Suprapubic skin (tissue), 4 donors: ENCODE results near the gene FAM83F. TPM values are rescaled to one million over a fixed set of nuclear protein-coding genes. Genes with fewer than 3 reads are reported as not detected.

Source experiments
- DNase-seq, 2 donors: peaks; one replicate each; pipeline ENCODE4 v3.0.0-alpha.2; 2019; ENCODE audit warnings: low spot score in 2 of 2
- H3K27ac ChIP-seq: fragments of 200-600 bp; sonication (generic); one replicate; pipeline ENCODE4 v1.5.1; 2019
- H3K27me3 ChIP-seq: fragments of 200-600 bp; sonication (generic); one replicate; pipeline ENCODE4 v1.5.1; 2019
- H3K36me3 ChIP-seq: fragments of 200-600 bp; sonication (generic); one replicate; pipeline ENCODE4 v1.5.1; 2019
- H3K4me1 ChIP-seq: fragments of 200-600 bp; sonication (generic); one replicate; pipeline ENCODE4 v1.5.1; 2019
- H3K4me3 ChIP-seq: fragments of 200-600 bp; sonication (generic); one replicate; pipeline ENCODE4 v1.5.1; 2019; ENCODE audit warnings: mild to moderate bottlenecking
- H3K9me3 ChIP-seq: fragments of 200-600 bp; sonication (generic); one replicate; pipeline ENCODE4 v1.5.1; 2019
- CTCF ChIP-seq, 2 donors: fragments of 200-600 bp in 1 of 2; fragments of 450-650 bp in 1 of 2; sonication (generic) in 1 of 2; IDR thresholded peaks; one replicate each; pipeline ENCODE4 v1.5.1; 2016 to 2019; ENCODE audit warnings: antibody characterized with exemption in 2 of 2, mild to moderate bottlenecking in 1 of 2, moderate library complexity in 1 of 2
- EP300 ChIP-seq: sonication (generic); formaldehyde crosslinking; IDR thresholded peaks from one replicate; pipeline ENCODE4 v1.6.1; 2017; ENCODE audit warnings: antibody characterized with exemption
- POLR2A ChIP-seq, 2 donors: fragments of 450-650 bp; IDR thresholded peaks; one replicate each; pipeline ENCODE4 v1.6.1; 2017; ENCODE audit warnings: antibody characterized with exemption in 2 of 2, mild to moderate bottlenecking in 2 of 2, moderate library complexity in 2 of 2
- POLR2AphosphoS5 ChIP-seq, 3 donors: sonication (generic); formaldehyde crosslinking; IDR thresholded peaks; one replicate each; pipeline ENCODE4 v1.6.1; 2017; ENCODE audit warnings: antibody characterized with exemption in 3 of 3
- WGBS: methylation state at CpG from one replicate; pipeline ENCODE4 v1.1.5; 2018; 5-methylcytosine and 5-hydroxymethylcytosine counted together
- total RNA-seq, 4 donors: library from RNA; depleted of rRNA; stranded (reverse); fragments of >200 nt; gene quantifications; one replicate each; pipeline ENCODE4 v1.1.0, GENCODE V29; 2016

Gene FAM83F
- total RNA-seq, 4 donors from 2014 or later: 54.5 to 78.1 (median 69.3) TPM

GRCh38 chr22:39999144-39999757, 4.5 kb downstream of the FAM83F start:
- H3K27me3 ChIP-seq: peaks cover 15% of the 10 kb centered on the region
- 63% methylated on average over 15 of the region's 16 CpGs for WGBS
- no peak for DNase-seq
- no peak overlapping the region for H3K4me3 ChIP-seq
- no peak for TF ChIP-seq CTCF (IDR thresholded peaks at IDR 0.05)
- H3K9me3 ChIP-seq: no peaks in the 10 kb centered on the region
- H3K27ac ChIP-seq: no peak overlapping the region
- peaks cover 90% of the 10 kb centered on the region for H3K4me1 ChIP-seq
- H3K36me3 ChIP-seq: no peaks in the 10 kb centered on the region

DNA sequence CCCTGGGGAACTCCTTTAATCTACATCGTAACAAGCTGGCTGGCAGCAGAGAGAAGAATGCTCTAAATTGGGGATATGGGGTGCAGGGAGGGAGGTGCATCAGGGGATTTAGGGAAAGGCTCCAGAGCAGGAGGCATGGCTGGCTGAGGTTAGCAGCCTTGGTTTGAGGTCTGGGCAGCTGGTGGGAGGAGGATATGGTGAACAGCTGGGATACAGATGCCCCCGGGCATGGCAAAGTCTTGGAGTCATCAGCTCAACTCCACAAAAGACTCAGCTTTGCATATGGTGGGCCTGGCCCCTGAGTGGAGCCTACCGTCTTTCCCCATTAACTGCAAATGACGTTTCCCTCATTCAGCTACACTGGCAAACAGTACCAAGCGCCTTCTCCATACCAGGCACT, 5.4 kb downstream of the FAM83F start:
- H3K4me3 ChIP-seq: no peak overlapping the region
- TF ChIP-seq POLR2AphosphoS5 (IDR thresholded peaks at IDR 0.05) (no peak), EP300 (no peak)
- H3K4me1 ChIP-seq: peaks cover 94% of the 10 kb centered on the region
- no peaks in the 10 kb centered on the region for H3K9me3 ChIP-seq
- H3K27me3 ChIP-seq: peaks cover 8% of the 10 kb centered on the region
- no peak for DNase-seq
- H3K36me3 ChIP-seq: no peaks in the 10 kb centered on the region
- no peak overlapping the region for H3K27ac ChIP-seq
- 67% methylated on average over 5 of the region's 5 CpGs for WGBS

DNA sequence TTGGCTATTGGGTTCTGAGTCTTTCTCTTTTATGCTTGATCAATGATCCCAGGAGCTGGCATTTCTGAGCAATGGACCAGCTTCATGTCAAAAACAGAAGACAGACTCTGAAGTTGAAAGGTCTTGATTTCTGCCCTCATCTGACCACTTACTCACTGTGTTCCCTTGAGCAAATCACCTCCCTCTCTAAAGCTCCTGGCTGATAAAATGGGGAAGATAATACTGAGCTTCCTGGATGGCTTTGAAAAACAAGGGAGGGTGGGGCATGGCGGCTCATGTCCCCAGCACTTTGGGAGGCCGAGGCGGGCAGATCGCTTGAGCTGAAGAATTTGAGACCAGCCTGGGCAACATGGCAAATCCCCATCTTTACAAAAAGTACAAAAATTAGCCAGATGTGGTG, 6.4 kb downstream of the FAM83F start:
- Histone ChIP-seq H3K4me3 (no peak overlapping the region), H3K36me3 (no peaks in the 10 kb centered on the region), H3K4me1 (peaks cover 96% of the 10 kb centered on the region), H3K27me3 (peaks cover 3% of the 10 kb centered on the region), H3K27ac (peak overlapping the region; percentile 45), H3K9me3 (no peaks in the 10 kb centered on the region)
- TF ChIP-seq CTCF (IDR thresholded peaks at IDR 0.05): no peak
- no peak for TF ChIP-seq EP300
- no peak for DNase-seq
- WGBS: 74% methylated on average over 4 of the region's 4 CpGs

DNA sequence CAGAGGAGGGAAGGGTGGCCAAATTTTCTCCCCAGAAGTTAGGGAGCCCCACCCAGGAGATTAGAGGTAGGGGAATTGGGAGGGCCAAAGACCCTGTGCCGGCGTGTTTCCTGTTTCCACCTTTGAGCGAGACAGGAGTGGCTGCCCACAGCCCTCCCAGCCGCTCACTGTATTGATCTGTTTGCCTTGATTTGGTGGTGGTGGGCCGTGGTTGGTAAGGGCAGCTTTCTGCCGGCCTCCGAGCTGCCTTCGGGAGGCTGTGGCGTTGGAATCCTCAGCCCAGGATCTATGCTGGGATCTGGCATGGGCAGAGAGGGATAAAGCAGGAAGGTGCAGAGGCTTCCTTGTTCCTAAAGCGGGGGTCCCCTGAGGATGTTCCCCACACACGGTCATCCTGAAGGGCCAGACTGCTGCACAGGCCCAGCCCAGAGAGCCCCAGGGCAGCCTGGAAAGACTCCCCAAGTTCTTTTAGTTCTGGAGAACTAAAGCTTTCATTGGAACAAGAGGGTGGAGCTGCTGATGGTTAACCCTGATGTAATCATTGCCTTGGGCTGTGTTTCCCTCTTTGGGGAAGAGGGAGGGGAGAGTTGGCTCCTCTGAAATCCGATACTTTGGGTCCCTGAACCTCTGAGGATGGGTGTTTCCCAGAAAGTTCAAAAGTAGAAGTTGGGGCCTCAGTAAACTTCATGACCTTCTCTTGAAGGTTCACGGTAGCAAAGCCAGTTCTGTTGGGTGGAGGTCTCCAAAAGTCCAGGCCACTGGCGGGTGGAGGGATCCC, 7.2 kb downstream of the FAM83F start:
- 38% methylated on average over 8 of the region's 14 CpGs for WGBS
- no peak for DNase-seq
- H3K36me3 ChIP-seq: no peaks in the 10 kb centered on the region
- H3K4me1 ChIP-seq: peaks cover 99% of the 10 kb centered on the region
- no peak for TF ChIP-seq CTCF (IDR thresholded peaks at IDR 0.05)
- TF ChIP-seq EP300: no peak
- TF ChIP-seq POLR2A (IDR thresholded peaks at IDR 0.05): no peak
- TF ChIP-seq POLR2AphosphoS5 (IDR thresholded peaks at IDR 0.05): no peak
- H3K27ac ChIP-seq: peak overlapping the region; percentile 45
- peaks cover 3% of the 10 kb centered on the region for H3K27me3 ChIP-seq
- H3K9me3 ChIP-seq: no peaks in the 10 kb centered on the region
- H3K4me3 ChIP-seq: no peak overlapping the region

DNA sequence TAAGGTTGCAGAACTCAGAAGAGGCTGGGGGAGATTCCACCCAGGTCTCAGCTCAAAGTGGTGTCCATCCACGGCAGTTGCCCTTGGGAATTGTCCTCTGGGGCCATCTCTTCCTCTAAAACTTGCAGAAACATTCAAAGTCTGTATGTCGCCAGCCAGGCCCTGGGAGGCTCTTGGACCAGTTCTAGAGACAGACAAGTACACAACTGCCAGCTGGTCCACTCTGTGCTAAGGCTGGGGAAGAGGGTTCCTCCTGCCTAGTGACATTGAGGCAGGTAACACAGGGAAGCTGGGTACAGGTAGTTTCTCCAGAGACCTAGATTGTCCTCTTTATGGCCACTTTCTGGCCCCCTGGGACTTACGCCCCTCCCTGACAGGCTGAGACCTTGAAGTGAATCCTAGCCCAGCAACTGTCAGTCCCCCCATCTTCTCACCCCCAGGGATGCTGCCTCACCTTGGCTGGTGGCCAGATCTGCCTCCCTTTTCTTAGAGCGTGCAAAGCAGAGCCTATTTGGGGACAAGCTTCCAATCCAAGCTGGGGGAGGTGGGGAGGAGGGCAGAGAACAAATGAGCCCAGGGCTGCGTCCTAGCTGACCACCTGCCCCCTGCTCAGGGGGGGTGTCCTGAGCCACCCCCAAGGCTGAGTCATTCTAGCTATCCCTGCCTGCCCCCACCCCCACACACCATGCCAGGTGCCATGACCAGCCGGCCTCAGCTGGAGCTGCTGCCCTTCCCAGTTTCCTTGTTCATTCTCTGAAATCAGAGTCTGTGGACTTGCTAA, 8.4 kb downstream of the FAM83F start:
- H3K27me3 ChIP-seq: peaks cover 3% of the 10 kb centered on the region
- peaks cover 98% of the 10 kb centered on the region for H3K4me1 ChIP-seq
- 74% methylated on average over 5 of the region's 6 CpGs for WGBS
- H3K27ac ChIP-seq: no peak overlapping the region
- no peak for DNase-seq
- H3K9me3 ChIP-seq: no peaks in the 10 kb centered on the region
- TF ChIP-seq CTCF (IDR thresholded peaks at IDR 0.05): no peak
- no peak for TF ChIP-seq POLR2AphosphoS5 (IDR thresholded peaks at IDR 0.05)
- TF ChIP-seq POLR2A (IDR thresholded peaks at IDR 0.05): no peak
- TF ChIP-seq EP300: no peak
- H3K36me3 ChIP-seq: no peaks in the 10 kb centered on the region
- H3K4me3 ChIP-seq: no peak overlapping the region
